Jurkat, Clone E6-1 (cell line): ENCODE data around the gene MYBPH.

Experiments
- DNase-seq: peaks from one replicate; pipeline ENCODE4 v3.0.0-alpha.2; 2011; ENCODE audit warnings: low read depth, low spot score
- H3K4me3 ChIP-seq: 2 replicates; pipeline ENCODE4 v1.5.1; 2011; ENCODE audit warnings: mild to moderate bottlenecking, low read length, control low read depth, moderate library complexity

Gene MYBPH

GRCh38 chr1:203202431-203203245, 27.0 kb upstream of the MYBPH start:
- no peak overlapping the region for H3K4me3 ChIP-seq
- DNase-seq = no peak

- no peak for DNase-seq
- H3K4me3 ChIP-seq = no peak overlapping the region
Observed at GRCh38 chr1:203201516-203202205, 26.0 kb upstream of the MYBPH start.

DNA sequence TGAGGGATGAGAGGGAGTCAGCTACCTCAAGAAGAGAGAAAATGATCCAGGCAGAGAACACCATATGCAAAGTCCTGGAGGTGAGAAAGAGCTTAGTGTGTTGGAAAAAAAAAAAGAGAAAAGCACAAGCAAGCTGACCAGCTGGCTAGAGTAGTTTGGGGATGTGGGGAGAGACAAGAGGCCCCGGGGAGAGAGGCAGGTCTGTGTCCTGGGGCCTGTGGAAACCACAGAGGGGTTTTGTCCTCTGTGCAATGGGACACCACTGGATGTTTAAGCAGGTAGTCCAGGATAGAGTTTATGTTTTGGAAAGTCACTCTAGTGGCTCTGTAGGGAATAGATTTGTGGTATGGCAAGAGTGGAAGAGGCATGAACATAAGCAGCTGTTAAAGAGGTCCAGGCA, 25.3 kb upstream of the MYBPH start:
- no peak overlapping the region for H3K4me3 ChIP-seq
- no peak for DNase-seq

GRCh38 chr1:203199816-203200571, 24.4 kb upstream of the MYBPH start:
- no peak overlapping the region for H3K4me3 ChIP-seq
- no peak for DNase-seq

GRCh38 chr1:203199481-203199815, 23.8 kb upstream of the MYBPH start:
- H3K4me3 ChIP-seq = no peak overlapping the region
- no peak for DNase-seq

DNA sequence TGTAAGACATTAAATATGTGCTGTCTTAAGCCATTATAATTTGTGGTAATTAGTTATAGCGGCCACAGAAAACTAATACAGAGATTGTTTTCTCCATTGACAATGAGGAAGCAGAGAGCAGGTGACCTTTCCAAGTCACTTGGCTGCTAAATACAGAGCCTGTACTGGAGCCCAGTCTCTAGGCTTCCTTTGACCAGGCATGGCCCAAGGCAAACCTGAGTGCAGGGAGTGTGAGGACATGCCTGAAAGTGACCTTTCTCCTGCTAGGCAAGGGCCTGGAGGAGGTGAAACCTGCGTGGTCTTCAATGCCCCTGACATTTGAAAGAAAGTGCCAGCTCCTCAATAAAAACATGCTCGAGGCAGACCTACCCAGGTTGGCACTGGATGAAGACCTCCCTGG, 23.4 kb upstream of the MYBPH start:
- no peak for DNase-seq

GRCh38 chr1:203197625-203198024, 22.0 kb upstream of the MYBPH start:
- no peak for DNase-seq
- no peak overlapping the region for H3K4me3 ChIP-seq

More for the DNA sequence above, 23.4 kb upstream of the MYBPH start:
- no peak overlapping the region for H3K4me3 ChIP-seq

DNA sequence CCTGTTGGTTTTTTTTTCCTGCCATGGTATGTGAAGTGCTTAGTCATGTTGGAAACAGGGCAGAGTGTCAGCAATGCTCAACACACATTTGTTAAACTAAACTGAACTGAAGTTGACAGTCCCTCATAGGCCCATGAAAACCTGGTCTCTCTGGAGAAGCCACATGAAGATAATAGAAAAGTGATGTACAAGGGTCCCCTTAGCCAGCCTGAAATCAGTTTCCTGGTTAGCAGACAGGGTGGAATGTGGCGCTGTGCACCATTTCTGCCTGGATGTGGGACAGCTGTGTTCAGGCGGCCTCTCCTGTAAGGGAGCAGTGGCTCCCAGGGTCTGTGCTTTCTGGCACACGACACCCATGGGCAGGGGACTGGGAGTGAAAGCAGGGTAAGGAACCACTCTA, 20.7 kb upstream of the MYBPH start:
- no peak for DNase-seq
- H3K4me3 ChIP-seq = no peak overlapping the region

DNA sequence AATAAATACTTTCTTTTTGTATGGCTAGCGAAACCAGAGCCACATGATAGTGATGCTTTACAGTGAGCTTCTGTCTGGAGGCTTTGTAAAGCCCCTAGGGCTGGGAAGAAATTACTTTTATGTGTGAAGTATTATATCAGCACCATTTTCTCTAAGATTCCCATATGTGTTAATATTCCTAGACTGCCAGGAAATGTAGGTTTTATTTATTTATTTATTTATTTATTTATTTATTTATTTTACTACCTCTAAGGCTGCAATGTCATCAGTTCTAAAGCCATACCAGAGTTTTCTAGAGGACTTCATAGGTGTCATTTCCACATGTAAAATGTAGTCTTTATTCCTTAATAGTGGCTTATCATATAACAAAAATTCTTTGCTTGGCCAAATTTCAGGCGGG, 15.3 kb upstream of the MYBPH start:
- H3K4me3 ChIP-seq = no peak overlapping the region

DNA sequence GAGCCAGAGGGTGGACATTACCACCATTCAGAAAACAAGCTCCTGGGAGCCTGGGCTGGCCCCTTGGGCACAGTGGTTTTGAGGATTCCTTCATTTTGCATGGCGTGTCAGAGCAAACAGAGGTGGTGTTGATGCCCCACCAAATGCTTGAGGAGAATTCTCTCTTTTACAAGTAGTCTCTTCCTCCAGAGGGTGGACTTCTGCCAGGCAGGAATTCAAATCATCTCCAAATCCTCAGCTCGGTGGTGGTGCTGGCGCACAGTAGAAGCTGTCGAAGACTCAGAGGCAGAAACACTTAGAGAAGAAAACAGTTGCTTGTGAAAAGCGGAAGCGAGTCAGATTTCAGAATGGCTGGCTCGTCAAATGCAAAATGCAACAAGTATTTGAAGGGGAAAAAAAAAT, 14.3 kb upstream of the MYBPH start:
- no peak overlapping the region for H3K4me3 ChIP-seq
- no peak for DNase-seq

More for the DNA sequence above, 15.3 kb upstream of the MYBPH start:
- DNase-seq = no peak

GRCh38 chr1:203188686-203189232, 13.1 kb upstream of the MYBPH start:
- no peak for DNase-seq
- no peak overlapping the region for H3K4me3 ChIP-seq

DNA sequence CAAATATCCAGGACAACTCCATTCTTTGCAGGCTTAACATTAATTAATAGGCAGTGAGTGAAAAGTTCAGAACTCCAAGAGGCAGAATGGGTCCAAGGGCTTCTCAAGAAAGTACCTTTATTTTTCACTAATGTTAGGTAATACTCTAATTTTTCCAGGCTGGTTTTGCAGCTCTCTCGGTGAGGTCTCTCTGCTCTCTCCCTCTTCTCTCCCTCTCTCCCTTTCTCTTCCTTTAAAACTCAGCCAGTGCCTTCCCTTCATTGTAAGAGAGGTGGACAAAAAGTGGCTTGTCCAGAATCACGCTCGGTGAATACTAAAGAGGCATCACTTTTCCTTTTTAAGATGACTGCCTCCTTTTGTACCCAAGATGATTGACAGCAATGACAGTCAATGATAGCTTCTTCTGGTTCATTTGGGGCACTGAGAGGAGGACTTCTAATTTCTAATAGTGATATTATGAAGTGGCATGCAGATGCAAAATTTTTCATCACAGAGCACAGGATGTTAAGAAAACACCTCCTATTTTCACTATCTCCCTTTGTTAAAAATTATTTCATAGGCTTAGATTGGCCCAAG, 12.2 kb upstream of the MYBPH start:
- H3K4me3 ChIP-seq = no peak overlapping the region
- DNase-seq = no peak

- DNase-seq = no peak
- H3K4me3 ChIP-seq = no peak overlapping the region
Observed at GRCh38 chr1:203187304-203187685, 11.7 kb upstream of the MYBPH start.

DNA sequence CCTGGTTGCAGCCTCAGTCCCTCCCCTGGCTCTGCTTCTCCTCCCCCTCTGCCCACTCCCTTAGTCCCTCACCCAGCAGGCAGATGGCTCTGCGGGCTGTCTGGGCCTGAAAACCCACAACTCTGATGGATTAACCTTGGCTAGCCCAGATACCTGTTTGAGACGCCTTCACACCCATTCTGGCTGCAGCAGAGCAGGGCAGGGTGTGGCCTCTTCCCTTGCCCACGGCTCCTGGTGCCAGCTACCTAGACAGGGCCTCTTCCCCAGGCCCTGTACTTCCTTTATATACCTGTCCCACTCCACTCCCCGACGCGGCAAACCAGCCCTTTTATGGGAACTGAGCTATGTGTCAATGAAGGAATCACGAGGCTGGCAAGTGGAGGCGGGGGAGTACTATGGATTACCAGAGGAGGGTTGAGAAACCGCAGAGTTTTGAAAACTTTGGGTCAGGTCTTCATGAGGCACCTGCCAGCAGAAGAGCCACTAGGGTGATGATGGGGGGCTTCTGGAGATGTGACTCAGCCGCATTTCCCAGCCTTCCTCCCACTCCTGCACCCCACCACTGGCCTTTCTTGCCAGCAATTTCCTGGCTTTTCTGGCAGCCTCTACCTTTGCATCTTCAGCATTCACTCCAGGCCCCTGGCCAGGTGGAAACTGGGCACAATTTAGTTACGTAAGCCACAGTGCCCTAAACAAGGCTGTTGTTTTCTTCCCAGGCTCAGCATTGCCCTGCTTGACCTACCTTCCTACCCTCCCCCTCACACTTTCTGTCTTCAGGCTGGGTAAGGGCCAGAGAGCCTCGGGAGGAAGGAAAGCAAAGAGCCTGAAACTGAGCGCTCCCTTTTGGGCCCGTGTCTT, 11.0 kb upstream of the MYBPH start, which contains the start of gene CHI3L1:
CHI3L1 (minus strand) TSS at position 259 of the 858 bp plus-strand sequence; CDS start at position 178, 81 bp downstream.
- no peak for DNase-seq

GRCh38 chr1:203186091-203186445, 10.4 kb upstream of the MYBPH start:
- no peak for DNase-seq
- H3K4me3 ChIP-seq = no peak overlapping the region

More for the DNA sequence above, 11.0 kb upstream of the MYBPH start, which contains the start of gene CHI3L1:
- no peak within 1 kb of the TSS for H3K4me3 ChIP-seq

GRCh38 chr1:203185585-203185984, 10.0 kb upstream of the MYBPH start:
- H3K4me3 ChIP-seq = no peak overlapping the region

DNA sequence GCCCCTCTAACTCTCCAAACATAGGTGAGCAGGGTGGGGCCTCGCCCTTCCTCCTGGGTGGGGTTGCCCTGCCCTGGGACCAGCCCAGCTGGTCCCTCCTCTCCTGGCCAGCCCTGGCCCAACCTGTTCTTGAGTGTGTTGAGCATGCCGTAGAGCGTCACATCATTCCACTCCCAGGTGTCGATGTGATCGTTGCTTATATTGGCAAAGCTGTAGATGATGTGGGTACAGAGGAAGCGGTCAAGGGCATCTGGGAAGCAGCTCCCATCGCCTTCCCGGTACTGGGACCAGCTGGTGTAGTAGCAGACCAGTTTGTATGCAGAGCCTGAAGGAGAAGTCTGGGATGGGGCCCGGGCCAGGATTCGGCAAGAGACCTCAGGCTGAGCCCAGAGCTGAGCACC, 9.4 kb upstream of the MYBPH start:
- no peak overlapping the region for H3K4me3 ChIP-seq
- no peak for DNase-seq

More at GRCh38 chr1:203185585-203185984, 10.0 kb upstream of the MYBPH start:
- no peak for DNase-seq

GRCh38 chr1:203184467-203184866, 8.8 kb upstream of the MYBPH start:
- DNase-seq = no peak
- H3K4me3 ChIP-seq = no peak overlapping the region
